H1 (cell line): Measurements from ENCODE around the gene GIPC2. TPM values are rescaled to one million over a fixed set of nuclear protein-coding genes. Genes with fewer than 3 reads are reported as not detected.

Source experiments
- CTCF ChIA-PET: fragments of 300-600 bp; sonication (Branson Sonifier 250); formaldehyde crosslinking; loops from one replicate; lab custom pipeline; 2021; ENCODE audit not compliant: partially characterized antibody; lab: Charles Lee
- POLR2A ChIA-PET: fragments of 300-600 bp; sonication (Branson Sonifier 250); formaldehyde crosslinking; loops from one replicate; lab custom pipeline; 2021; ENCODE audit warnings: inconsistent platforms; ENCODE audit not compliant: partially characterized antibody; lab: Charles Lee
- DNase-seq, 2 experiments: peaks; one replicate each; pipeline versions ENCODE4 v3.0.0 to v3.0.0-alpha.2; 2010 to 2022; ENCODE audit warnings: low spot score in 2 of 2, low read depth in 1 of 2, mixed read lengths in 1 of 2
- FAIRE-seq: peaks from 2 replicates; lab custom pipeline; 2011; peaks lifted over from hg19 to GRCh38; lab: Jason Lieb, UNC
- H2AFZ ChIP-seq: 2 replicates; pipeline ENCODE4 v1.8.1; 2012; ENCODE audit warnings: low read length, inconsistent platforms
- H2AK5ac ChIP-seq: 2 replicates; pipeline ENCODE4 v1.6.1; 2013; ENCODE audit warnings: low read depth, low read length
- H2BK120ac ChIP-seq: replicated peaks from 2 replicates; pipeline ENCODE3; 2013; ENCODE audit warnings: low read depth, low read length, inconsistent platforms
- H2BK12ac ChIP-seq: 2 replicates; pipeline ENCODE4 v1.6.1; 2013; ENCODE audit warnings: low read depth, low read length
- H2BK15ac ChIP-seq: 2 replicates; pipeline ENCODE4 v1.6.1; 2013; ENCODE audit warnings: low read length
- H2BK20ac ChIP-seq: 2 replicates; pipeline ENCODE4 v1.6.1; 2013; ENCODE audit warnings: low read length
- H2BK5ac ChIP-seq: 2 replicates; pipeline ENCODE4 v1.6.1; 2013; ENCODE audit warnings: low read depth, low read length
- H3K14ac ChIP-seq: 2 replicates; pipeline ENCODE4 v1.6.1; 2013; ENCODE audit warnings: inconsistent platforms; ENCODE audit not compliant: insufficient read length
- H3K18ac ChIP-seq: 2 replicates; pipeline ENCODE4 v1.6.1; 2013; ENCODE audit warnings: low read length; ENCODE audit errors: extremely low read depth
- H3K23ac ChIP-seq: 2 replicates; pipeline ENCODE4 v1.6.1; 2013; ENCODE audit warnings: inconsistent platforms; ENCODE audit not compliant: insufficient read length
- H3K23me2 ChIP-seq: 2 replicates; pipeline ENCODE4 v1.6.1; 2013; ENCODE audit warnings: low read depth, low read length
- H3K27ac ChIP-seq: 2 replicates; pipeline ENCODE4 v1.6.1; 2011; ENCODE audit warnings: low read depth, low read length, inconsistent platforms
- H3K27me3 ChIP-seq, 4 experiments: replicated peaks in 1 of 4; 1 replicate in 1 of 4; 2 replicates in 3 of 4; pipeline versions ENCODE4 v1.6.1 to v1.8.1; 2011 to 2013; ENCODE audit warnings: low read length in 3 of 4, mild to moderate bottlenecking in 3 of 4, inconsistent platforms in 2 of 4, mixed read lengths in 2 of 4, moderate library complexity in 1 of 4; ENCODE audit not compliant: control insufficient read depth in 3 of 4, insufficient read depth in 3 of 4; ENCODE audit errors: extremely low read depth in 1 of 4
- H3K36me3 ChIP-seq, 4 experiments: 2 replicates each; pipeline versions ENCODE4 v1.6.1 to v1.8.1; 2011 to 2013; ENCODE audit warnings: mild to moderate bottlenecking in 4 of 4, low read length in 3 of 4, moderate library complexity in 2 of 4, control low read depth in 1 of 4, inconsistent platforms in 1 of 4; ENCODE audit not compliant: insufficient read depth in 4 of 4, control insufficient read depth in 2 of 4
- H3K4ac ChIP-seq: replicated peaks from 2 replicates; pipeline ENCODE3; 2013; ENCODE audit warnings: low read length, low read depth, mixed read lengths, inconsistent platforms; ENCODE audit not compliant: insufficient read length
- H3K4me1 ChIP-seq, 4 experiments: replicated peaks in 1 of 4; 1 replicate in 1 of 4; 2 replicates in 3 of 4; pipeline versions ENCODE4 v1.6.1 to v1.8.1; 2011 to 2013; ENCODE audit warnings: low read length in 3 of 4, inconsistent platforms in 2 of 4, mixed read lengths in 1 of 4; ENCODE audit not compliant: insufficient read depth in 4 of 4, control insufficient read depth in 3 of 4
- H3K4me2 ChIP-seq, 2 experiments: 2 replicates each; pipeline versions ENCODE4 v1.6.1 to v1.8.1; 2011 to 2013; ENCODE audit warnings: low read depth in 2 of 2, low read length in 2 of 2, control low read depth in 1 of 2, inconsistent platforms in 1 of 2, mild to moderate bottlenecking in 1 of 2; ENCODE audit not compliant: insufficient read depth in 1 of 2
- H3K4me3 ChIP-seq, 4 experiments: fragments of 200-600, 300-600 bp in 1 of 4; sonication (generic), shearing (Covaris generic), sonication (Bioruptor Twin) in 1 of 4; 2 replicates each; pipeline versions ENCODE4 v1.5.1 to v1.8.1; 2011 to 2016; ENCODE audit warnings: low read length in 4 of 4, low read depth in 3 of 4, control low read depth in 2 of 4, inconsistent platforms in 2 of 4, mild to moderate bottlenecking in 2 of 4, mixed read lengths in 1 of 4, moderate library complexity in 1 of 4; ENCODE audit not compliant: insufficient read depth in 2 of 4; ENCODE audit errors: extremely low read depth in 1 of 4
- H3K56ac ChIP-seq: replicated peaks from 2 replicates; pipeline ENCODE3; 2013; ENCODE audit warnings: low read depth, mild to moderate bottlenecking, mixed read lengths, low read length, inconsistent platforms; ENCODE audit not compliant: insufficient read length
- H3K79me1 ChIP-seq: 2 replicates; pipeline ENCODE4 v1.6.1; 2013; ENCODE audit warnings: low read depth, low read length, control low read depth
- H3K79me2 ChIP-seq, 2 experiments: 2 replicates each; pipeline versions ENCODE4 v1.6.1 to v1.8.1; 2012 to 2013; ENCODE audit warnings: low read length in 2 of 2, mild to moderate bottlenecking in 2 of 2, inconsistent platforms in 1 of 2; ENCODE audit not compliant: insufficient read depth in 2 of 2, control insufficient read depth in 1 of 2
- H3K9ac ChIP-seq, 4 experiments: replicated peaks in 1 of 4; 1 replicate in 1 of 4; 2 replicates in 3 of 4; pipeline versions ENCODE4 v1.6.1 to v1.8.1; 2011 to 2013; ENCODE audit warnings: low read depth in 3 of 4, low read length in 3 of 4, control low read depth in 2 of 4, mild to moderate bottlenecking in 2 of 4, moderate library complexity in 2 of 4, inconsistent platforms in 1 of 4; ENCODE audit errors: extremely low read depth in 1 of 4
- H3K9me3 ChIP-seq, 2 experiments: 2 replicates each; pipeline versions ENCODE4 v1.6.1 to v1.8.1; 2012 to 2013; ENCODE audit warnings: mild to moderate bottlenecking in 2 of 2, moderate library complexity in 2 of 2, control low read depth in 1 of 2, inconsistent platforms in 1 of 2, low read depth in 1 of 2, low read length in 1 of 2, mixed read lengths in 1 of 2; ENCODE audit not compliant: insufficient read depth in 2 of 2
- H4K20me1 ChIP-seq, 2 experiments: replicated peaks in 1 of 2; 2 replicates each; pipeline versions ENCODE3 to v1.8.1; 2011 to 2013; ENCODE audit warnings: inconsistent platforms in 2 of 2, low read length in 2 of 2, mild to moderate bottlenecking in 1 of 2; ENCODE audit not compliant: insufficient read depth in 2 of 2, control insufficient read depth in 1 of 2
- H4K5ac ChIP-seq: 2 replicates; pipeline ENCODE4 v1.6.1; 2013; ENCODE audit warnings: low read length, low read depth, mixed read lengths, inconsistent platforms; ENCODE audit not compliant: insufficient read length
- H4K8ac ChIP-seq: 2 replicates; pipeline ENCODE4 v1.8.0; 2013; ENCODE audit warnings: mild to moderate bottlenecking, moderate library complexity, low read length, inconsistent platforms; ENCODE audit not compliant: insufficient read depth; ENCODE audit errors: extremely low read depth
- H4K91ac ChIP-seq: replicated peaks from 2 replicates; pipeline ENCODE3; 2013; ENCODE audit warnings: low read length, mixed read lengths, inconsistent platforms; ENCODE audit not compliant: insufficient read length
- ASH2L ChIP-seq: fragments of 200-600, 300-600 bp; sonication (generic); IDR thresholded peaks from one replicate; pipeline ENCODE4 v1.7.1; 2017; ENCODE audit warnings: low read length
- ATF3 ChIP-seq: IDR thresholded peaks from 2 replicates; pipeline ENCODE4 v1.6.1; 2011; ENCODE audit warnings: low read depth, mild to moderate bottlenecking, low read length; ENCODE audit not compliant: insufficient read depth
- BACH1 ChIP-seq: IDR thresholded peaks from 2 replicates; pipeline ENCODE4 v1.6.1; 2012; ENCODE audit warnings: low read length, improper control_type of control experiment
- CBX5 ChIP-seq: fragments of 300-800, 300-1000 bp; sonication (generic); IDR thresholded peaks from 2 replicates; pipeline ENCODE4 v1.7.1; 2016; ENCODE audit warnings: antibody characterized with exemption, low read length, low read depth
- CTBP2 ChIP-seq: IDR thresholded peaks from 2 replicates; pipeline ENCODE4 v1.7.0; 2011; ENCODE audit warnings: borderline replicate concordance, mild to moderate bottlenecking, moderate library complexity, mixed read lengths, low read length; ENCODE audit not compliant: insufficient read depth, insufficient read length
- EGR1 ChIP-seq: IDR thresholded peaks from 2 replicates; pipeline ENCODE4 v1.6.1; 2011; ENCODE audit warnings: low read depth, low read length, borderline replicate concordance
- PHF8 ChIP-seq: fragments of 200-600 bp; sonication (generic); conservative IDR thresholded peaks from 2 replicates; pipeline ENCODE4 v1.7.1; 2012; ENCODE audit warnings: low read depth, mild to moderate bottlenecking, inconsistent platforms, low read length, moderate library complexity
- RBBP5 ChIP-seq: IDR thresholded peaks from 2 replicates; pipeline ENCODE4 v1.7.1; 2012; ENCODE audit warnings: low read depth, mild to moderate bottlenecking, inconsistent platforms, low read length, moderate library complexity, borderline replicate concordance
- SP4 ChIP-seq: IDR thresholded peaks from 2 replicates; pipeline ENCODE4 v1.6.1; 2012; ENCODE audit warnings: low read length, inconsistent platforms
- TBP ChIP-seq: IDR thresholded peaks from 2 replicates; pipeline ENCODE4 v1.6.1; 2011; ENCODE audit warnings: low read depth, low read length, improper control_type of control experiment
- WGBS, 2 experiments: shearing (Covaris generic) in 1 of 2; methylation state at CpG; one replicate each; pipeline versions ENCODE4 v1.1.6 to v1.1.7; 2013 to 2015; ENCODE audit warnings: low lambda C conversion rate in 2 of 2, mixed read lengths in 2 of 2, inconsistent platforms in 1 of 2, low coverage in 1 of 2, missing lambda C conversion rate in 1 of 2; ENCODE audit not compliant: insufficient replicate concordance in 2 of 2, insufficient coverage in 1 of 2, insufficient read length in 1 of 2; ENCODE audit errors: extremely low coverage in 1 of 2, missing lambda C conversion rate in 1 of 2; 5-methylcytosine and 5-hydroxymethylcytosine counted together
- polyA plus RNA-seq, 7 experiments: library from polyadenylated mRNA; depleted of rRNA in 3 of 7; stranded (reverse) in 5 of 7; unstranded in 2 of 7; fragments of >200 nt in 5 of 7; fragments of 200-250 nt in 2 of 7; gene quantifications; 1 replicate in 5 of 7; 2 replicates in 1 of 7; 4 replicates in 1 of 7; pipeline versions ENCODE4 v1.2.1 to v1.2.3, GENCODE V29; 2011 to 2013; ENCODE audit warnings: missing spikeins in 2 of 7, mixed read lengths in 2 of 7
- total RNA-seq: library from RNA; stranded (reverse); fragmentation: NEBNext Ultra II Directional; extraction: Animal tissue kit (Norgen Biotek cat#: 25700); gene quantifications from 2 replicates; pipeline ENCODE4 v1.2.1, GENCODE V29; 2021

The GIPC2 gene
- total and polyA plus RNA-seq, 2 of the 8 experiments (the other 6 are each of a cell fraction or from before 2014, with no cell fraction given) = 0.29 to 0.69 TPM

DNA sequence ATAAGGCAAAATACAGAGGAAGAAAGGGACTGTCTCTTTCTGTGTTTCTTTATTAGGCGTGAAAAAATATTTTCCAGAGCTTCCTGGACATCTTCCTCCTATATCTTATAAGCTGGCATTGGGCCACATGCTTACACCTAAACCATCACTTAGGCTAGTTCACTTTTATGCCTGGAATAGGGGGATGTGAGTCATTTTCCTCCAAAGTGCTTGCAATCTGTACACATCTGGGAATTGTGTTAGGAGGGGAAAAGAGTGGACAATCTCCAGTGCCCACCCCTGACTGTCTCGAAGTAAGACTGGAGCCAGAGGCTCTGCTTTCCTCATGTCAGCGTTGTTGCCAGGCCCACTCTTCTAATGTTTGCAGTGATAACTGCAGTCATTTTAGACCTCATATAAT is 29.9 kb downstream of the GIPC2 start:
- H3K4me1 ChIP-seq = no peaks in the 10 kb centered on the region
- no peak for FAIRE-seq
- no peaks in the 10 kb centered on the region for H3K9me3 ChIP-seq
- H3K79me2 ChIP-seq = no peaks in the 10 kb centered on the region
- H3K79me1 ChIP-seq = no peaks in the 10 kb centered on the region
- H3K56ac ChIP-seq = no peak overlapping the region
- no peak overlapping the region for H3K9ac ChIP-seq
- no peak overlapping the region for H3K14ac ChIP-seq
- H4K8ac ChIP-seq = no peak overlapping the region
- H2AFZ ChIP-seq = no peak overlapping the region
- no peak overlapping the region for H3K4me2 ChIP-seq
- no peak overlapping the region for H2BK12ac ChIP-seq
- ChIA-PET CTCF (interaction anchor here (1.0 to 1.3 kb wide), 3 partner anchors 14 to 94 kb away, joined by 3 read pairs; no protein-coding TSS in a partner anchor), POLR2A (interaction anchor here (0.9 kb wide), 1 partner anchor 71 kb away, joined by 4 read pairs; the partner anchor contains the start of gene DNAJB4)
- H4K91ac ChIP-seq = no peak overlapping the region
- no peaks in the 10 kb centered on the region for H3K36me3 ChIP-seq
- no peak overlapping the region for H4K5ac ChIP-seq
- H3K23ac ChIP-seq = no peak overlapping the region
- H2BK5ac ChIP-seq = no peak overlapping the region
- no peaks in the 10 kb centered on the region for H3K27me3 ChIP-seq
- no peak overlapping the region for H3K4ac ChIP-seq
- H2BK20ac ChIP-seq = no peak overlapping the region
- no peak overlapping the region for H2BK120ac ChIP-seq
- DNase-seq = no peak
- H3K23me2 ChIP-seq = no peaks in the 10 kb centered on the region
- H3K4me3 ChIP-seq = no peak overlapping the region
- no peak overlapping the region for H3K27ac ChIP-seq
- 82% methylated on average over 3 of the region's 3 CpGs; no CpG with 5 or more reads in 1 of the 2 experiments for WGBS, 2 experiments
- H2BK15ac ChIP-seq = no peak overlapping the region
- H3K18ac ChIP-seq = no peak overlapping the region
- no peak overlapping the region for H2AK5ac ChIP-seq
- H4K20me1 ChIP-seq = no peaks in the 10 kb centered on the region
- no peak for TF ChIP-seq PHF8
- TF ChIP-seq ATF3 = no peak
- TF ChIP-seq CBX5 = no peak
- TF ChIP-seq BACH1 = no peak
- no peak for TF ChIP-seq ASH2L
- no peak for TF ChIP-seq EGR1
- TF ChIP-seq SP4 = no peak
- TF ChIP-seq RBBP5 = no peak
- no peak for TF ChIP-seq CTBP2
- no peak for TF ChIP-seq TBP
